ENCODE data around the gene ALG5. TPM values are rescaled to one million over a fixed set of nuclear protein-coding genes. Genes with fewer than 3 reads are reported as not detected.
A peak's percentile ranks its signal among the peaks of the same experiment; 100 is the strongest.

Gene ALG5
- total RNA-seq (10 to 100 TPM; 26.6 to 34.8 TPM), polyA plus RNA-seq (10 to 100 TPM; 54.1 to 54.2 TPM)
- long read RNA-seq, donor 1, transcript ALG5-201 (10 exons, 1,154 nt) = major isoform, 21 of 103 reads
- long read RNA-seq, donor 1, partial matches to known transcripts = 65 of 103 reads
- long read RNA-seq, donor 1, other reads (novel, unspliced or antisense) = 14 of 103 reads
- long read RNA-seq, donor 2, transcript ALG5-201 (10 exons, 1,154 nt) = major isoform, 7 of 62 reads
- long read RNA-seq, donor 2, partial matches to known transcripts = 46 of 62 reads
- long read RNA-seq, donor 2, other reads (novel, unspliced or antisense) = 8 of 62 reads
- long read RNA-seq, donor 3, transcript ALG5-201 (10 exons, 1,154 nt) = major isoform, 6 of 7 reads
- long read RNA-seq, donor 3, partial matches to known transcripts = 0 of 7 reads
- long read RNA-seq, donor 3, other reads (novel, unspliced or antisense) = 0 of 7 reads
- long read RNA-seq, donor 4, transcript ALG5-201 (10 exons, 1,154 nt) = major isoform, 5 of 47 reads
- long read RNA-seq, donor 4, partial matches to known transcripts = 29 of 47 reads
- long read RNA-seq, donor 4, other reads (novel, unspliced or antisense) = 11 of 47 reads
- long read RNA-seq, donor 5, transcript ALG5-201 (10 exons, 1,154 nt) = major isoform, 23 of 23 reads
- long read RNA-seq, donor 5, partial matches to known transcripts = 0 of 23 reads
- long read RNA-seq, donor 5, other reads (novel, unspliced or antisense) = 0 of 23 reads

GRCh38 chr13:36999054-36999714 is at the start of gene ALG5:
Gene ALG5, minus strand, starts transcription at chr13:36999340. Its CDS starts 40 bp downstream, at chr13:36999300.
- no peaks in the 10 kb centered on the region for H3K9me3 ChIP-seq (ENCODE audit: control insufficient read depth in 4 of 4, insufficient read depth in 3 of 4, low read length in 3 of 4)
- DNase-seq = peak; percentile 92 to 95 (median 93)
- peaks cover 4 to 17% (median 10%) of the 10 kb centered on the region in 4 donors for H3K36me3 ChIP-seq (ENCODE audit: control insufficient read depth in 4 of 4, insufficient read depth in 4 of 4, low read length in 4 of 4)
- H3K4me1 ChIP-seq (ENCODE audit: control insufficient read depth in 5 of 5, insufficient read depth in 5 of 5, low read length in 5 of 5) = peaks cover 0 to 16% (median 0%) of the 10 kb centered on the region in 5 donors
- peak within 1 kb of the TSS; percentile 84 to 96 for H3K9ac ChIP-seq (ENCODE audit: insufficient read depth in 1 of 2, low read length in 2 of 2)
- peak within 1 kb of the TSS; percentile 79 for H3K4me3 ChIP-seq
- 0% methylated on average over 49 to 52 of the region's 52 CpGs for WGBS, 2 donors
- H3K27me3 ChIP-seq (ENCODE audit: control insufficient read depth in 3 of 3, insufficient read depth in 3 of 3, low read length in 2 of 3) = no peaks in the 10 kb centered on the region
- TF ChIP-seq CTCF (IDR thresholded peaks at IDR 0.05; ENCODE audit: control extremely low read depth, extremely low read depth) = peak; percentile 88
- H3K27ac ChIP-seq (ENCODE audit: low read depth in 1 of 2, low read length in 1 of 2) = peak within 1 kb of the TSS; percentile 91 to 100
- ATAC-seq (ENCODE audit: insufficient read depth, low FRiP score) = peak; percentile 91

- H3K9me3 ChIP-seq (ENCODE audit: control insufficient read depth in 4 of 4, insufficient read depth in 3 of 4, low read length in 3 of 4) = no peaks in the 10 kb centered on the region
- no peak overlapping the region for H3K4me3 ChIP-seq
- no peaks in the 10 kb centered on the region for H3K4me1 ChIP-seq (ENCODE audit: control insufficient read depth in 5 of 5, insufficient read depth in 5 of 5, low read length in 5 of 5)
- peaks cover 4 to 16% (median 6%) of the 10 kb centered on the region in 4 donors for H3K36me3 ChIP-seq (ENCODE audit: control insufficient read depth in 4 of 4, insufficient read depth in 4 of 4, low read length in 4 of 4)
- 80 to 91% methylated on average over 3 of the region's 3 CpGs for WGBS, 2 donors
- H3K9ac ChIP-seq (ENCODE audit: insufficient read depth in 1 of 2, low read length in 2 of 2) = no peak overlapping the region
- ATAC-seq (ENCODE audit: insufficient read depth, low FRiP score) (no peak), DNase-seq (no peak)
- no peak for TF ChIP-seq CTCF (IDR thresholded peaks at IDR 0.05; ENCODE audit: control extremely low read depth, extremely low read depth)
- no peak overlapping the region for H3K27ac ChIP-seq (ENCODE audit: low read depth in 1 of 2, low read length in 1 of 2)
- no peaks in the 10 kb centered on the region for H3K27me3 ChIP-seq (ENCODE audit: control insufficient read depth in 3 of 3, insufficient read depth in 3 of 3, low read length in 2 of 3)
Observed at GRCh38 chr13:37047846-37048245, 48.7 kb upstream of the ALG5 start.

GRCh38 chr13:37047032-37047431 is 47.9 kb upstream of the ALG5 start:
- Histone ChIP-seq H3K36me3 (ENCODE audit: control insufficient read depth in 4 of 4, insufficient read depth in 4 of 4, low read length in 4 of 4) (peaks cover 6 to 22% (median 12%) of the 10 kb centered on the region in 4 donors), H3K27me3 (ENCODE audit: control insufficient read depth in 3 of 3, insufficient read depth in 3 of 3, low read length in 2 of 3) (no peaks in the 10 kb centered on the region), H3K27ac (ENCODE audit: low read depth in 1 of 2, low read length in 1 of 2) (no peak overlapping the region), H3K4me1 (ENCODE audit: control insufficient read depth in 5 of 5, insufficient read depth in 5 of 5, low read length in 5 of 5) (no peaks in the 10 kb centered on the region), H3K9me3 (ENCODE audit: control insufficient read depth in 4 of 4, insufficient read depth in 3 of 4, low read length in 3 of 4) (no peaks in the 10 kb centered on the region), H3K4me3 (no peak overlapping the region), H3K9ac (ENCODE audit: insufficient read depth in 1 of 2, low read length in 2 of 2) (no peak overlapping the region)
- 86 to 88% methylated on average over 2 of the region's 2 CpGs for WGBS, 2 donors
- ATAC-seq (ENCODE audit: insufficient read depth, low FRiP score) (no peak), DNase-seq (no peak)
- TF ChIP-seq CTCF (IDR thresholded peaks at IDR 0.05; ENCODE audit: control extremely low read depth, extremely low read depth) = no peak

Measured in lung (tissue), 16 donors.